Activated naive CD8-positive, alpha-beta T cell (primary cell): ENCODE measurements around the gene NCAM2.

Experiments used
- H3K27ac Mint-ChIP-seq: one replicate; pipeline ENCODE4 v1.8.0; 2021; ENCODE audit warnings: mixed read lengths
- H3K27me3 Mint-ChIP-seq: one replicate; pipeline ENCODE4 v1.8.0; 2021; ENCODE audit warnings: mixed read lengths
- H3K36me3 Mint-ChIP-seq: one replicate; pipeline ENCODE4 v1.8.0; 2021; ENCODE audit warnings: mixed read lengths
- H3K4me1 Mint-ChIP-seq: one replicate; pipeline ENCODE4 v1.8.0; 2021; ENCODE audit warnings: low read depth, mixed read lengths
- H3K4me3 Mint-ChIP-seq: one replicate; pipeline ENCODE4 v1.8.0; 2021; ENCODE audit warnings: mild to moderate bottlenecking, mixed read lengths
- H3K9me3 Mint-ChIP-seq: one replicate; pipeline ENCODE4 v1.8.0; 2021; ENCODE audit warnings: low read depth, mixed read lengths

Gene NCAM2

DNA sequence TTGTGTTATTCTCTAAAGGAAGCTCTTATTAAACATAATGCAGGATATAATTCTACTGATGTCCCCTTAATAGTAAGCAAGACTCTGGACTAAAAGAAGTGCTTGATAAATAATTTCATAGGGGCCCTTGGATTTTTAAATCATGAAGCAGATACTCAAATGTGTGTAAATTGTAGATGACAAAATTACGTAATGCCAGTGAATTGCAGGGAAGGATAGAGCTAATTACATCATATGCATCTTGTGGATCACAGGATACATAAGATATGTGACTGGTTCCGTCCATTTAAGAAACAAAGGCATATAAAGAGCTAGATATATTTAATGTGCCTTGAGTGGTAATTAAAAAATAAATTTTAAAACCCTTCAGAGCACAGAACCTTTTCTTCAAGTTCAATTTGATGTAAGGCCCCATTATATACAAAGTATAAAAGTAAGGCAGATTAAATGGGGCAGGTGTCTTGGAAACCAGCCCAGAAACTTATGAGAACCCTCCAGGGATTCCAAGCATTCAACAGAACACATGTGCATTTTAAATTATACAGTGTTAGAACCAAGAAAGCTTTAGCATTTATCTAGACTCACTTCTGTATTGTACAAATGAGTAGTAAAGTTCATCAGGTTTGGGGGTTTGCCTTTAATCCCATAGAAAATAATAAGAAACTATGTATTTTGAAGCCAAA is 190.4 kb downstream of the NCAM2 start:
- Mint-ChIP-seq H3K4me1 (no peaks in the 10 kb centered on the region), H3K27me3 (no peaks in the 10 kb centered on the region), H3K9me3 (no peaks in the 10 kb centered on the region), H3K27ac (no peak overlapping the region), H3K4me3 (no peak overlapping the region), H3K36me3 (no peaks in the 10 kb centered on the region)

DNA sequence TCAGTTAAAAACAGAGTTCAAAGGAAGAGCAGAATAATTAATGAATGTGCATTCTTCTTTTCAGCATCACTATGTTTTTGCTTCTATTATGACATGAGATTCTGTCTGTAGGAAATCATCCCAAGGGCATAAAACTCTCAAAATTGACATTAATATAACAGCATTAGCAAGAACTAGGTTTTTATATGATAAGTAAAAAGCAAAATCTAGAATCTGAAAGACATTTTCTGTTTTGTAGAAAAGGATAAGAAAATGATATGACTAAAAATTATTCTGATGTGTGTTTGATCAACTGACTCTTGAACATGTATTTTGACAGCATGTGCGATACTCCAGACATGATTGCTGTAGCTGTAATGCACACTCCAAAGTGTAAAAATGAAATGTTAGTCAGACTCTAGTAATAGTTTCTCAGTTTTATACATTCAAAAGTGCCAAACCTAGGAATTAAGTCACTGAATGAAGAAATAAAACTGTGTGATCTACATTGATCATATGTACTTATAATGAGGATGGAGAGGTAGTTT is 197.3 kb downstream of the NCAM2 start:
- no peaks in the 10 kb centered on the region for H3K9me3 Mint-ChIP-seq
- H3K4me1 Mint-ChIP-seq, result no peaks in the 10 kb centered on the region
- H3K27ac Mint-ChIP-seq, result no peak overlapping the region
- H3K27me3 Mint-ChIP-seq, result no peaks in the 10 kb centered on the region
- H3K36me3 Mint-ChIP-seq, result no peaks in the 10 kb centered on the region
- H3K4me3 Mint-ChIP-seq, result no peak overlapping the region

- Mint-ChIP-seq H3K4me1 (no peaks in the 10 kb centered on the region), H3K9me3 (no peaks in the 10 kb centered on the region), H3K36me3 (no peaks in the 10 kb centered on the region), H3K27me3 (no peaks in the 10 kb centered on the region), H3K4me3 (no peak overlapping the region), H3K27ac (no peak overlapping the region)
Observed at GRCh38 chr21:21196087-21196486, 197.9 kb downstream of the NCAM2 start.

- no peaks in the 10 kb centered on the region for H3K36me3 Mint-ChIP-seq
- H3K27me3 Mint-ChIP-seq, result no peaks in the 10 kb centered on the region
- no peaks in the 10 kb centered on the region for H3K9me3 Mint-ChIP-seq
- H3K4me1 Mint-ChIP-seq, result no peaks in the 10 kb centered on the region
- H3K27ac Mint-ChIP-seq, result no peak overlapping the region
- no peak overlapping the region for H3K4me3 Mint-ChIP-seq
Observed at GRCh38 chr21:21196848-21197247, 198.6 kb downstream of the NCAM2 start.

GRCh38 chr21:21199342-21200102 is 201.3 kb downstream of the NCAM2 start:
- Mint-ChIP-seq H3K9me3 (no peaks in the 10 kb centered on the region), H3K4me3 (no peak overlapping the region), H3K36me3 (no peaks in the 10 kb centered on the region), H3K4me1 (no peaks in the 10 kb centered on the region), H3K27ac (no peak overlapping the region), H3K27me3 (no peaks in the 10 kb centered on the region)

DNA sequence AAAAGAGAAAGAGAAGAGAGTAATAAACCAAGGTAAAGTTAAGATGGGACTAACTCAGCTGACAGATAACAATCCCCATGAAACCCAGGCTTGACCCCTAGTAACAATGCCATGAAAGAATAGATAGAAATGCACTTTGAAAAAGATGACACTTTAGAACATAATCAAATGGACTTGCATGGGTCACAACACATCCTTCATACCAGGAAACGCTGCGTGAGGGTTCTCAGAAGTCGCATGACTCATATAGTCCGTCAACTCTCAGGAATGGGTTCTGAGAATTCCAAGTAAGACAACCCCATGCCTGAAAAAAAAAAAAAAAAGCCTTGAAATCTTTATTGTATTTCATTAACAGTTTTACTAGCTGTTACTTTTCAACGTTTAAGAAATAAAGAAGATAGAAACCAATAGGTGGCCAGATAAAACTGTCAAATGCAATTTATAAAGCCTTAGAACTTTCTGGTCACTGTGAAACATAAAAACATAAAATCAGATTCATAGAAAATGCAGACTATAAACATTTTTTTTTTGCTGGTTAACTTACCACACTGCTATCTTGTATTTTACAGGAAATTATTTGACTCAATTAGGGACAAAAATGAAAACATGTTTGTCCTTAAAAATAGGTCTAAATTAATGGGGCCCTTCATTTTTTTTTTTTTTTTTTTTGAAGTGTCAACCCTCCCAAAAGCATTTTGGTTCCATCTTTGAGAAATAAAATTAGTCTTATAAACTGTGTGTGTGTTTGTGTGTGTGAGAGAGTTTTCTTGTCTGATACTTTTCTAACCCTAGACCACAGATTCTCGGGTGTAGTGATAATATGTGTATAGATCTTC is 202.1 kb downstream of the NCAM2 start:
- H3K27me3 Mint-ChIP-seq, result no peaks in the 10 kb centered on the region
- no peak overlapping the region for H3K4me3 Mint-ChIP-seq

DNA sequence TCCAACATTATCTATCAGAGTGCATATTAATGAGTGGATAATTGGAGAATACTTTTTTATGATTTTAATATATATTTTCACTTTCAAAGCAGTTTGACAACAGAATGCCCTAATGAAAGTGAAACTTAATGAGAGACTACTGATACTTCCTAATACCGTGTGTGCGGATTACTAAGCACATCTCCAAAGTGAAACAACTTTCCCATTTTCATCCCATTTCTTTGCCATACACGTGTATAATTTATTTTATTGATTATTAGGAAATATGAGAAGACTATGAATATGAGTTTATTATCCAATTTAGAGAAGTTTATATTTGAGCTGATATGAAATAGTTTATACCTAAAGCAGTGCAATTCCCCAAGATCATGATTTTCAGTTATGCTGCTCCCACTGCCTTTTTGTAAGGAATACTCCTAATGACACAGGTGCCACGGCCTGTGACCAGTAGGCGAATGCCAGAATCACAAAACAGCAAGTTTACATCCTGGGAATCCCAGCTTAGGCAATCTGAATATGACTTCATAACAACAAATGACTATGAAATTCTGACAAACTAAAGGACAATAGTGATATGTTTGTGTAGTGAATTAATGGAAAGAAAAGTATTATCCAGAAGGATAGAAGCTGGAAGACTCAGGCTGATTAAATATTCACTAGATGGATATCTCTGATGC is 202.9 kb downstream of the NCAM2 start:
- Mint-ChIP-seq H3K4me3 (no peak overlapping the region), H3K27me3 (no peaks in the 10 kb centered on the region)

More for the DNA sequence above, 202.1 kb downstream of the NCAM2 start:
- no peaks in the 10 kb centered on the region for H3K9me3 Mint-ChIP-seq
- no peak overlapping the region for H3K27ac Mint-ChIP-seq
- H3K4me1 Mint-ChIP-seq, result no peaks in the 10 kb centered on the region
- no peaks in the 10 kb centered on the region for H3K36me3 Mint-ChIP-seq

GRCh38 chr21:21203822-21204339 is 205.7 kb downstream of the NCAM2 start:
- Mint-ChIP-seq H3K27ac (no peak overlapping the region), H3K36me3 (no peaks in the 10 kb centered on the region)

More for the DNA sequence above, 202.9 kb downstream of the NCAM2 start:
- Mint-ChIP-seq H3K4me1 (no peaks in the 10 kb centered on the region), H3K9me3 (no peaks in the 10 kb centered on the region), H3K27ac (no peak overlapping the region), H3K36me3 (no peaks in the 10 kb centered on the region)

DNA sequence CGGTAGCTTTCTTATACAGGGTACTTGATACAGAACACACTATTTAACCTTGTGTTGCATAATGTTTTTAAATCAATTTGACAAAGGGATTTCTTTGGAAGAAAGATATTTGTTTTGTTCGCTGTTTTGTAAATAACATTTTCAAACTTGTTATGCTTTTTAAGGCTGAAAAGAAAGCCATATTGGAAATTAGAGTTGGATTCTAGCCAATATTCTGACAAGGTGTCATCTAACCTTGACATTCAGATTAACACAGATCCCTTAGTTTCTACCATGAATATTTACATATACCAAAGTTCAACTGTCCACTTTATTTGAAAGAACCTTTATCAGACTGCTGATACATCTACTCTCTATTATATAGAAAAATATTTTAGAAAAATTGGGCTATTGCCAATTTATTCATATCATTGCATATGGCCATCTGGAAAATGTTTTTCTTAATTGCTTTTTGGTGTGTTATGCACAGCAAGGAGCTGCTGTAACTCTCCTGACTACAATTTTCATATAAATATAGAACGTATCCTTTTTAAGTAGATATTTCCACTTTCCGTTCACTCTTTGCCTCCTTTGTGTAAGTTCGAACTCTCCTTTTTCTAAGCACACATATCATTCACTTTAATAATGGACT is 206.3 kb downstream of the NCAM2 start:
- no peak overlapping the region for H3K27ac Mint-ChIP-seq
- no peaks in the 10 kb centered on the region for H3K4me1 Mint-ChIP-seq
- H3K36me3 Mint-ChIP-seq, result no peaks in the 10 kb centered on the region
- H3K9me3 Mint-ChIP-seq, result no peaks in the 10 kb centered on the region
- H3K27me3 Mint-ChIP-seq, result no peaks in the 10 kb centered on the region
- H3K4me3 Mint-ChIP-seq, result no peak overlapping the region

More at GRCh38 chr21:21203822-21204339, 205.7 kb downstream of the NCAM2 start:
- no peaks in the 10 kb centered on the region for H3K4me1 Mint-ChIP-seq
- H3K27me3 Mint-ChIP-seq, result no peaks in the 10 kb centered on the region
- no peak overlapping the region for H3K4me3 Mint-ChIP-seq
- H3K9me3 Mint-ChIP-seq, result no peaks in the 10 kb centered on the region

DNA sequence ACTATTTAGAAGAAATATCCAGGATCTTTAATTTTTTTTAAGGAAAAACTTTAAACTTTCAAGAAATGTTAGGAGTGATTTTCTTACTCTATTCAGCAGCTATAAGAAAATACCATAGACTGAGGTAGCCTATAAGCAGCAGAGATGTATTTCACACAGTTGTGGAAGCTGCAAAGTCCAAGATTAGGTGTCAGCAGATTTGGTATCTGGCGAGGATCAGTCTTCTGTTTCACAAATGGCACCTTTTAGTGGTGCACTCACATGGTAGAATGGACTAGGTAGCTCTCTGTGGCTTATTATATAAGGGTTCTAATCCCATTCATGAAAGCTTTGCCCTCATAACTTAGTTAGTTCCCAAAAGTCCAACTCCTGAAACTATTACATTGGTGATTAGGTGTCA is 207.4 kb downstream of the NCAM2 start:
- no peak overlapping the region for H3K4me3 Mint-ChIP-seq
- no peaks in the 10 kb centered on the region for H3K9me3 Mint-ChIP-seq
- no peak overlapping the region for H3K27ac Mint-ChIP-seq
- no peaks in the 10 kb centered on the region for H3K36me3 Mint-ChIP-seq
- no peaks in the 10 kb centered on the region for H3K4me1 Mint-ChIP-seq
- no peaks in the 10 kb centered on the region for H3K27me3 Mint-ChIP-seq

DNA sequence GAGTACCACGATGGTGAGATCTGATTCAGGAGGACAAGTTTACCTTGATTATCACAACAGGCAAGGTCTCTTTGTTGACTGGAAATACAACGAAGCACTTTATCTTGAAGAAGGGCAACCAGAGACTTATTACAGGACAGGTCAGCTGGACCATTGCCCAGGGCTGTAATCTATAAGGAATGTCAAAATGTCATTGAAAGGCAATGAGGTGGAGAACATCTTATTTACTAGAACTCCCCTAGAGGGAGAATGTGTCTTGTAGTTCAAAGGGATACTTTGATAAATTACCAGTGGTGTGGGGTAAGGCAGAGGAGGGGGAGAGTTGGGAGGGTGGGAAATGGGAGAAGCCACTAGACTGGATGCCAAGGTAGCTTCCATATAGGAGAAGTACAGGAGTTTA is 212.3 kb downstream of the NCAM2 start:
- Mint-ChIP-seq H3K9me3 (no peaks in the 10 kb centered on the region), H3K27me3 (no peaks in the 10 kb centered on the region), H3K4me3 (no peak overlapping the region), H3K4me1 (no peaks in the 10 kb centered on the region), H3K27ac (no peak overlapping the region), H3K36me3 (no peaks in the 10 kb centered on the region)

DNA sequence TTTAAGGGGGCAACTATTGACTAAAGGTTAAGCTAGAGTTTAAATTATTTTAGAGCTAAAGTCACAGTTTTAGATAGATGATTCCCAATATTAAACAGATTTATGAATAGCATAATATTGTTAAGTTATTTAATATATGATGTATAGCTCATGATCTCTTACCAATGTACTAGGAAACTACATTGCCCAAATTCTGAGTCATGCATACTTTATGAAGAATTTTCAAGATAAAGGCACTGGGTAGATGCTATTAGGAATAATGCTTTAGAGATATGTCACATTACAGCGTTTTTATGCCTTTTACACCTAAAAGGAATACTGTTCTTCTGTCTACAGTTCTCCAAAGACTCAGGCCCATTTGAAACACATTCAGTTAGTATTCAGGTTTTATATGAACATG is 215.1 kb downstream of the NCAM2 start:
- H3K4me3 Mint-ChIP-seq, result no peak overlapping the region
- no peaks in the 10 kb centered on the region for H3K9me3 Mint-ChIP-seq
- no peaks in the 10 kb centered on the region for H3K36me3 Mint-ChIP-seq
- no peaks in the 10 kb centered on the region for H3K27me3 Mint-ChIP-seq
- no peaks in the 10 kb centered on the region for H3K4me1 Mint-ChIP-seq
- no peak overlapping the region for H3K27ac Mint-ChIP-seq

DNA sequence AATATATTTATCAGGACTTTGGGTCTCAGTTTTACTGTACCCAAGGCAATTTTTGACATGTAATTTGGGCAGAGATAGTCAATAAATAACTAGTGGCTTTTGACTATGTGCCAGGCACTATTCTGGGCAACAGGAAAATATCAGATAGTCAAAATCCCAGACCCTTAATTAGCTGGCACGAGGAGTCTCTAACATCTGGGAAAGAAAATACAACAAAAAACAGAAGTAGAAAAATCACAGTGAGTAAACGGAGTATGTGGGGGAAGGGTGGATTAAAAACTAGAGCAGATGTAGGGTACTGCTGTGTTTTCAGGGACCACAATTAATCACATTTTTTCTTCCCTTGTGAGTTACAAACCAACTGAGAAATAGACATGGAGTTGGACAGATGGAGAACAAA is 217.8 kb downstream of the NCAM2 start:
- no peaks in the 10 kb centered on the region for H3K4me1 Mint-ChIP-seq
- no peak overlapping the region for H3K4me3 Mint-ChIP-seq
- H3K27me3 Mint-ChIP-seq, result no peaks in the 10 kb centered on the region
- no peaks in the 10 kb centered on the region for H3K36me3 Mint-ChIP-seq
- no peaks in the 10 kb centered on the region for H3K9me3 Mint-ChIP-seq
- no peak overlapping the region for H3K27ac Mint-ChIP-seq

- Mint-ChIP-seq H3K27ac (no peak overlapping the region), H3K9me3 (no peaks in the 10 kb centered on the region), H3K4me3 (no peak overlapping the region), H3K27me3 (no peaks in the 10 kb centered on the region), H3K36me3 (no peaks in the 10 kb centered on the region), H3K4me1 (no peaks in the 10 kb centered on the region)
Observed at GRCh38 chr21:21226472-21226871, 228.3 kb downstream of the NCAM2 start.
